DOHH2 (cell line): ENCODE measurements around the gene MUSK.

ENCODE experiments used
- H3F3A ChIP-seq: fragments of 200-600 bp; sonication (generic), shearing (Covaris generic); 2 replicates; pipeline ENCODE4 v1.6.0; 2016; ENCODE audit warnings: antibody characterized with exemption, mild to moderate bottlenecking; ENCODE audit not compliant: control insufficient read depth, insufficient read depth
- H3K27ac ChIP-seq: fragments of 200-600 bp; sonication (generic); 2 replicates; pipeline ENCODE4 v1.5.1; 2014; ENCODE audit warnings: low read depth, mild to moderate bottlenecking, low read length, moderate library complexity
- H3K27me3 ChIP-seq: fragments of 200-600 bp; sonication (generic); 2 replicates; pipeline ENCODE4 v1.6.1; 2014; ENCODE audit warnings: mild to moderate bottlenecking, low read length, mixed read lengths; ENCODE audit not compliant: control insufficient read depth
- H3K36me3 ChIP-seq: fragments of 200-600 bp; sonication (generic); 2 replicates; pipeline ENCODE4 v1.6.1; 2014; ENCODE audit warnings: mild to moderate bottlenecking, low read length, moderate library complexity, mixed read lengths; ENCODE audit not compliant: control insufficient read depth
- H3K4me1 ChIP-seq: fragments of 200-600 bp; sonication (generic); 2 replicates; pipeline ENCODE4 v1.6.1; 2014; ENCODE audit warnings: mild to moderate bottlenecking, low read length, mixed read lengths; ENCODE audit not compliant: control insufficient read depth
- H3K4me2 ChIP-seq: fragments of 200-600 bp; sonication (generic); 2 replicates; pipeline ENCODE4 v1.6.0; 2014; ENCODE audit warnings: mild to moderate bottlenecking, low read length, moderate library complexity
- H3K4me3 ChIP-seq: fragments of 200-600 bp; sonication (generic); 2 replicates; pipeline ENCODE4 v1.5.1; 2014; ENCODE audit warnings: mild to moderate bottlenecking, low read length, mixed read lengths
- H3K79me2 ChIP-seq: fragments of 200-600 bp; sonication (generic); 2 replicates; pipeline ENCODE4 v1.6.1; 2014; ENCODE audit warnings: mild to moderate bottlenecking, low read length, mixed read lengths; ENCODE audit not compliant: control insufficient read depth
- H3K9me2 ChIP-seq: fragments of 200-600 bp; sonication (generic); replicated peaks from 2 replicates; pipeline ENCODE4 v1.6.1; 2014; ENCODE audit warnings: mild to moderate bottlenecking, low read length, mixed read lengths; ENCODE audit not compliant: control insufficient read depth
- H3K9me3 ChIP-seq: fragments of 200-600 bp; sonication (generic); 2 replicates; pipeline ENCODE4 v1.6.1; 2014; ENCODE audit warnings: antibody characterized with exemption, low read length, mixed read lengths; ENCODE audit not compliant: control insufficient read depth, insufficient read depth
- H4K20me1 ChIP-seq: fragments of 200-600 bp; sonication (generic); 2 replicates; pipeline ENCODE4 v1.6.0; 2014; ENCODE audit warnings: low read depth, mild to moderate bottlenecking, antibody characterized with exemption, low read length, moderate library complexity; ENCODE audit not compliant: control insufficient read depth, insufficient read depth
- EZH2phosphoT487 ChIP-seq: fragments of 200-600 bp; sonication (generic); IDR thresholded peaks from 2 replicates; pipeline ENCODE4 v1.6.1; 2017; ENCODE audit warnings: borderline replicate concordance, mild to moderate bottlenecking, antibody characterized with exemption, low read length, moderate library complexity, mixed read lengths
- TF ChIP-seq, protein P1 (sequence below): fragments of 200-600 bp; sonication (generic); IDR thresholded peaks from one replicate; pipeline ENCODE4 v1.5.1; 2014; ENCODE audit warnings: antibody characterized with exemption, mild to moderate bottlenecking, low read depth, low read length; ENCODE audit not compliant: poor library complexity, severe bottlenecking

MUSK gene

GRCh38 chr9:110655754-110656641, 12.6 kb upstream of the MUSK start:
- no peak overlapping the region for H3K27ac ChIP-seq
- H4K20me1 ChIP-seq = no peaks in the 10 kb centered on the region
- H3K27me3 ChIP-seq = no peaks in the 10 kb centered on the region
- H3K4me2 ChIP-seq = no peak overlapping the region
- no peaks in the 10 kb centered on the region for H3K79me2 ChIP-seq
- no peak overlapping the region for H3K4me3 ChIP-seq
- H3F3A ChIP-seq = no peaks in the 10 kb centered on the region
- no peaks in the 10 kb centered on the region for H3K9me2 ChIP-seq
- no peaks in the 10 kb centered on the region for H3K4me1 ChIP-seq
- H3K9me3 ChIP-seq = no peaks in the 10 kb centered on the region
- TF ChIP-seq EZH2phosphoT487 = no peak
- TF ChIP-seq, protein P1, sequence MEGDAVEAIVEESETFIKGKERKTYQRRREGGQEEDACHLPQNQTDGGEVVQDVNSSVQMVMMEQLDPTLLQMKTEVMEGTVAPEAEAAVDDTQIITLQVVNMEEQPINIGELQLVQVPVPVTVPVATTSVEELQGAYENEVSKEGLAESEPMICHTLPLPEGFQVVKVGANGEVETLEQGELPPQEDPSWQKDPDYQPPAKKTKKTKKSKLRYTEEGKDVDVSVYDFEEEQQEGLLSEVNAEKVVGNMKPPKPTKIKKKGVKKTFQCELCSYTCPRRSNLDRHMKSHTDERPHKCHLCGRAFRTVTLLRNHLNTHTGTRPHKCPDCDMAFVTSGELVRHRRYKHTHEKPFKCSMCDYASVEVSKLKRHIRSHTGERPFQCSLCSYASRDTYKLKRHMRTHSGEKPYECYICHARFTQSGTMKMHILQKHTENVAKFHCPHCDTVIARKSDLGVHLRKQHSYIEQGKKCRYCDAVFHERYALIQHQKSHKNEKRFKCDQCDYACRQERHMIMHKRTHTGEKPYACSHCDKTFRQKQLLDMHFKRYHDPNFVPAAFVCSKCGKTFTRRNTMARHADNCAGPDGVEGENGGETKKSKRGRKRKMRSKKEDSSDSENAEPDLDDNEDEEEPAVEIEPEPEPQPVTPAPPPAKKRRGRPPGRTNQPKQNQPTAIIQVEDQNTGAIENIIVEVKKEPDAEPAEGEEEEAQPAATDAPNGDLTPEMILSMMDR = no peak
- no peaks in the 10 kb centered on the region for H3K36me3 ChIP-seq

GRCh38 chr9:110659891-110660541, 8.6 kb upstream of the MUSK start:
- Histone ChIP-seq H3K27me3 (no peaks in the 10 kb centered on the region), H3K9me3 (no peaks in the 10 kb centered on the region), H3K4me1 (no peaks in the 10 kb centered on the region), H3K4me2 (no peak overlapping the region), H3K4me3 (no peak overlapping the region), H4K20me1 (no peaks in the 10 kb centered on the region), H3K9me2 (no peaks in the 10 kb centered on the region), H3K79me2 (no peaks in the 10 kb centered on the region), H3K36me3 (no peaks in the 10 kb centered on the region), H3F3A (no peaks in the 10 kb centered on the region), H3K27ac (no peak overlapping the region)
- no peak for TF ChIP-seq EZH2phosphoT487
- TF ChIP-seq, protein P1 = no peak

DNA sequence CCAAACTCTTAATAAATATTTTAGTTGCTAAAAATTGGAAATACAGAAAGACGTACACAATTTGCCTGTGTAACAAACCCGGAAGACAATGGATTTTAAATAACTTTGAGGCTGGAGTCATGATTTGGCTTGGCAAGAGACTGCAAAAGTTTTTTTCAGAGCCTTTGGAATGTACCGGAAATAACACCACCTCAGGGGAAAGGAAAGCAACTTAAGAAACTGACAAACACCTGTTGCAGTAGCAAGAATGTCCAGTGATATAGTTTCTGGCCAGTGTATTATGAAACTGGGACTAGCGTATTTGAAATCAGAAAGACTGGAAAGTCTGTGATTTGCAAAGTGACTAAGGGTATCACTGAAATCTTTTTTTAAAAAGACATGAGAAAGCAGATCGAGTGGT, 842 bp downstream of the MUSK start:
- H4K20me1 ChIP-seq = no peaks in the 10 kb centered on the region
- H3K36me3 ChIP-seq = no peaks in the 10 kb centered on the region
- no peaks in the 10 kb centered on the region for H3K9me3 ChIP-seq
- no peaks in the 10 kb centered on the region for H3K79me2 ChIP-seq
- H3K4me3 ChIP-seq = no peak overlapping the region
- no peak overlapping the region for H3K4me2 ChIP-seq
- no peaks in the 10 kb centered on the region for H3K9me2 ChIP-seq
- H3F3A ChIP-seq = no peaks in the 10 kb centered on the region
- no peak overlapping the region for H3K27ac ChIP-seq
- no peaks in the 10 kb centered on the region for H3K27me3 ChIP-seq
- H3K4me1 ChIP-seq = no peaks in the 10 kb centered on the region
- TF ChIP-seq EZH2phosphoT487 = no peak
- TF ChIP-seq, protein P1 = no peak
